Sigmoid colon (tissue), 3 donors: ENCODE results near the gene AP1G2.

ENCODE experiments used
- POLR2A ChIP-seq, 2 donors: fragments of 450-650 bp; IDR thresholded peaks; one replicate each; pipeline ENCODE4 v1.6.1; 2016; ENCODE audit warnings: antibody characterized with exemption in 2 of 2, mild to moderate bottlenecking in 2 of 2, moderate library complexity in 2 of 2
- TF ChIP-seq, protein P1 (sequence below), 4 experiments: fragments of 450-650 bp in 3 of 4; fragments of 200-600 bp in 1 of 4; IDR thresholded peaks; one replicate each; pipeline ENCODE4 v1.5.1; 2016 to 2019; ENCODE audit warnings: antibody characterized with exemption in 4 of 4, mild to moderate bottlenecking in 3 of 4, moderate library complexity in 2 of 4

DNA sequence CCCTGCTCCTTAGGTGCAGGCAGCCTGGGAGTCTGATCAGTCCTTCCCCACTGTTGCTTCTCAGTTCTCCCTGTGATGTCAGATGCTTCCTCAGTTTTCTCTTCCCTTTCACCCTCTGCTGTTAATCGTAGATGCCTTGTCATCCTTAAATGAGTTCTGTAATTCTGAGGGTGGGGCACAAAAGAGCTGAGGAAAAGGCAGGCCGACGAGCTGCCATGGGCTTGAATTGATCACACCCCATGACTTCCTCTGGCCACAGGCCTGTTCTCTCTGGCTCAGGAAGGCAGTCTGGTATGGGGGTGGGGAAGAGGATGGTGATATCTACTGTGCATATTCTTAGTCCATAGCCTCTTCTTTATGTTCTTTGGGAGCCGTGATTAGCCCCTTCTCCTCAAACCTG, 5.2 kb upstream of the AP1G2 start:
- TF ChIP-seq, protein P1, sequence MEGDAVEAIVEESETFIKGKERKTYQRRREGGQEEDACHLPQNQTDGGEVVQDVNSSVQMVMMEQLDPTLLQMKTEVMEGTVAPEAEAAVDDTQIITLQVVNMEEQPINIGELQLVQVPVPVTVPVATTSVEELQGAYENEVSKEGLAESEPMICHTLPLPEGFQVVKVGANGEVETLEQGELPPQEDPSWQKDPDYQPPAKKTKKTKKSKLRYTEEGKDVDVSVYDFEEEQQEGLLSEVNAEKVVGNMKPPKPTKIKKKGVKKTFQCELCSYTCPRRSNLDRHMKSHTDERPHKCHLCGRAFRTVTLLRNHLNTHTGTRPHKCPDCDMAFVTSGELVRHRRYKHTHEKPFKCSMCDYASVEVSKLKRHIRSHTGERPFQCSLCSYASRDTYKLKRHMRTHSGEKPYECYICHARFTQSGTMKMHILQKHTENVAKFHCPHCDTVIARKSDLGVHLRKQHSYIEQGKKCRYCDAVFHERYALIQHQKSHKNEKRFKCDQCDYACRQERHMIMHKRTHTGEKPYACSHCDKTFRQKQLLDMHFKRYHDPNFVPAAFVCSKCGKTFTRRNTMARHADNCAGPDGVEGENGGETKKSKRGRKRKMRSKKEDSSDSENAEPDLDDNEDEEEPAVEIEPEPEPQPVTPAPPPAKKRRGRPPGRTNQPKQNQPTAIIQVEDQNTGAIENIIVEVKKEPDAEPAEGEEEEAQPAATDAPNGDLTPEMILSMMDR (IDR thresholded peaks at IDR 0.05), result no peak
- no peak for TF ChIP-seq POLR2A (IDR thresholded peaks at IDR 0.05)
